ENCODE results near the gene FAT1.
A peak's percentile ranks its signal among the peaks of the same experiment; 100 is the strongest.

The FAT1 gene

DNA sequence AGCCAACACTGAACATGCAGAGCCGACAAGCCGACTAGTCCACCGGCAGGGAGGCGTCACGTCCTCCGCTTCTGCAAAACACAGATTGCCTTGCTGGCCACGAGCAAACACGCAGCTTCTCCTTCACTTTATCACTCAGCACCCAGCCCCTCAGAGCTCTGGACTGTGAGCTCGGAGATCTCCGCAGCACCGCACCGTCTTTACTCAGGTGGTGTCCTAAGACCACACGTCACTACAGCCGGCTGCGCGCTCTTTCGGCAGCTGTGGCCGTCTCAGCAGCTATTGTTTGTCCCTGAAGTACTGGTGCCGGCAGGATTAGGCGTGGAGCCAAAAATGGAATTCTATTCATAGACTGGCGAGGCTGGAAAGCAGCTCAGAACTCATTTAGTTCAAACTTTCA, 72.0 kb downstream of the FAT1 start:
- no peak for DNase-seq (ENCODE audit: low spot score)

DNA sequence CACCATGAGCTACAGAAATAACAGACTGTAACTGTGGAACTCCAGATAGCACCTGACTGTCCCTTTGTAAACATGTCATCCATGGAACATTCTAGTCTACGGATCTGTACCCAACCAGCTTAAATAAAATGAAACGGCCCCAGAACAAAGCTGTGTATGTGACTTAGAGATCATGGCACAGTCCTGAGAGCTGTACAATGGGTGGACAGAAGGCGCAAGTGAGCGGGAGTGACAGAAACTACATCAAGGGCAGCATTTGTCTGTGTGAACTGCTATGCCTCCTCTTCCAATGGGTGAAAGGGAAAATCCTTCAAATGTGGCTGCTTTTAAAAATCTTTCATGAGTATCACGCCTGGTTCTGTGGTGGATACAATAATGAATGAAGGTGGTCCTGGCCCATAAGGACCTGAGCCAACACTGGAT, 72.5 kb downstream of the FAT1 start:
- no peak for DNase-seq (ENCODE audit: low spot score)

DNA sequence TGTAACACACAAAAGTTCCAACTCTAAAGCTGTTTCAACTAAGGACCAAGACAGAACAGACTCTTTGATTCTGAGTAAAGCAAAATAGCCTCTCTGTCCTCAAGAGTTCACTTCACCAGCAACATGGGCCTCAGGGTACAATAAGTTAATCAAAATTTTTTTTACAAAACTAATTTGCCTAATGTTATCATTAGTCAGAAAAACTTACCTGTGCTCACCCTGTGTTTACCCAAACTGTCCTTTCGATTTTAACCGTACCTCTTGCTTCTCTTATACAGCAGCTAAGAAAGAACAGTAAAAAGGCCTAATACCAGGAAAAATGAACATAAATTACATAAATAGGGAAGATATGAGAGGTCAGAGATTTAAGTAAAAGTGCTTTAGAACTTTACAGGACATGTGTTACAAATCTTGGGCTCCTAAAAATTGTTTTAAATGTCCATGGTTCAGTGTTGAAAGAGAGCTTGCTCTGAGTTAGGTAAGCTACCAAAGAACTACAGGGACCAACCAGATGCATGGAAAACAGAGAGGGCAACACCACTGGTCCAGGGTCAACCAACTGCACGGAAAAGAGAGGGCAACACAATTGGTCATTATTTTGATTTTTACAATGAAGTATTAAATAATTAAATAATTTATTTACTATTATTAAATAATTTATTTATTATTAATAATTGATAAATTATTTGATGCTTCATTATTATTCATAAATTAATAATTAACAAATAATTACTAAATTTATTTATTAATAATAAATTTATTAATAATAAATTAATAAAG, 73.1 kb downstream of the FAT1 start:
- DNase-seq (ENCODE audit: low spot score): no peak

DNA sequence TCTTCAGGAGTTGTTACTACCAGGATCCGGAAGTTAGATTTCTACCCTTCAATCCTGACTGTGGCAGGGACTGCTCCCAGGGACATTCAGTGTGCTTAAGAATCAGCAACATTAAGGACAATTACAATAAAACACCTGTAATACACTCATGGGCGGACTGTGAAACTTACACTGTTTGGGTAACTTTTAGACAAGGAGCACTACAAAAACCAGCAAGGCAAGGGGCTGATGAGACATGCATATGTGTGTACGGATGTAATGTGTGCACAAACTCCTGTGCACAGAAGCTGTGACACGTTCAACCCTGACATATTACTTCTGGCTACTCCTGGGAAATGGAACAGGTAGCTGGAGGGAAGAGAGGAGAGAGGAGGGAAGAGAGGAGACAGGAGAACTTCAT, 75.8 kb downstream of the FAT1 start:
- no peak for DNase-seq (ENCODE audit: low spot score)

DNA sequence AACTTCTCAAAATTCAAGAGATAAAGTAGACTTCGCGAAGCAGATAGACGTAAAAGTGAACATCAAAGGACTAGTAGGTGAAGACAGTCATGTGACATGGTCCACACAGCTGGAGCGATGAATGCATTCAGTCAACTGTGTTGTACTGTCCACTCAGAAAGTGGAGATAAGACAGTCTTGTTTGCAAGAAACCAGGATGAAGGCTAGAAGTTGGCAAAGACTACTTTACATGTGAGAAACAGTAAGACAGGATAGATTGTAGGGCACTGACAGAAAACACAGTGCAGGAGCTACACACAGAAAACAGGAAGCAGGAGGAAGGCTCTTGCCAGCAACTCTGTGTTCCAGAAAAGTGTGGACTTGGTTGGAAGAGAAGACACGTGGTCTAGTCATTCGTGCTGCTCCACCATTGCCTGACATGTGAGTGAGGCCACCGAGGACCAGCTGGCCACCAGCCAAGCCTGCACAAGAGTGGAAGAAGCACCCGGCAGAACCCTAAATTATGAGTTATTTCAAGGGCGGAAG, 78.9 kb downstream of the FAT1 start:
- peak; percentile 33 for DNase-seq (ENCODE audit: low spot score)

DNA sequence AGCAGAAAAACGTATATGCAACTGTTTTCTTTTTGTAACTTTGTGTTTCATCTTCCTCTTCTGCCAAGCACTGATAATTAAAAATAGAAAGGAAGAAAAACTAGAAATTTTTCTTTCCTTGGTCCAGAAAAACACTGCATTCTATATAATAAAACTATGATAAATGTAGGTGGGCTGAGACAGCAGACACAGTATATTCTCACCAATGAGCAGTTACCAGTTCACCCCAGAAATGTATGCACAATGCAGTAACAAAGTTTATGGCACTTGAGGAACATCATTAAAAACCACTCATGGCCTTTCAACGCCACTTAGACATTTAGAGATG, 79.4 kb downstream of the FAT1 start:
- DNase-seq (ENCODE audit: low spot score): peak; percentile 15

DNA sequence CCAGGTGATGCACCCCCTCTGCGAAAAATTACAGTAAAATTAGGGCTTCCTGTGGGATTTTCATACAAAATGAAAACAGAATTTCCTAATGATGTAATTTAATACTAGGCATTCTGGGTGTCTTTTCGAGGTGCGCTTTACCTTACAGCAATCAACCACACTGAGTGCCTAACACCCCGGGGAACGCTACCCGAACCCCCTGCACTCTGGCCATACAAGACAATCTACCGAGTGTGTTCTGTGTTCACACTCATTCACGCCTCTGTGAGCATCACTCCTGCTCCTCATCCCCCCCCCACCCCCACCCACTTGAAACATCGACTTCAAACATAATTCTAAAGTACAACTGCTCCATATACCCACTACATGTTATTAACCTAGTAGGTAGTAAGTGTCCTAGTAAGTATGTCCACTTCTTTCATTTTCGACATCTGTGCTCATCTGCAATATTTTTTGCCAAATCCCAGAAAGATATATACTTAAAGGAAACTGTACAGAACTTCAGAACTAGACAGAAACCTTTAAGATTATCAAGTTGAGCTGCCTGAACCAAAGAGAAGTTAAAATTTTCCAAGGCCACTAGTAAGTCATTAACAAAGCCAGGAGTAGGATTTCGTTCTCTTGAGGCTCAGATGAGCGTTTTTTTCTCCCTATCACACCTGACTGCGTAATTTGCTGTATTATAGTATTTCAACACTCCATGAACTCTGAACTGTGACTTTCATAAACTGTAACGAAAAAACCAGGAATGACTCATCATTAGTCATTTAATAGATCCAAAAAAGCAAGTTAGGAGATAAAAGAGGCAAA, 80.0 kb downstream of the FAT1 start:
- peak; percentile 79 for DNase-seq (ENCODE audit: low spot score)

DNA sequence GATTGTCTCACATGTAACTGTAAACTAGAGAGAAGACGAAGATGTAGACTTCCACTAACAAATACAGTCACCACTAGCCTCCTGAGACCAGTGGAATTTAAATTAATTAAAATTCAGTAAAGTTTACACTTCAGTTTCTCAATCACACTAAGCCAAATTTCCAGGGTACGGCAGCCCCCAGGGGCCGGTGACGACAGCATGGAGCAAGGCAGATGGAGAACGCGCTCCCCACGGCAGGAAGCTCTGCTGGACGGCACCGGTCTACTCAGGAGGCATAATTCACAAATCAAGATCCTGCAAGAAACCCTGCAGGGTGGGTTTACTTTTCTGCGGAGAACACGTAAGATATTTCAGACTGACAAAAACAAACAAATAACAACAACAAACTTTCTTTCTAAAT, 80.7 kb downstream of the FAT1 start:
- DNase-seq (ENCODE audit: low spot score): no peak

DNA sequence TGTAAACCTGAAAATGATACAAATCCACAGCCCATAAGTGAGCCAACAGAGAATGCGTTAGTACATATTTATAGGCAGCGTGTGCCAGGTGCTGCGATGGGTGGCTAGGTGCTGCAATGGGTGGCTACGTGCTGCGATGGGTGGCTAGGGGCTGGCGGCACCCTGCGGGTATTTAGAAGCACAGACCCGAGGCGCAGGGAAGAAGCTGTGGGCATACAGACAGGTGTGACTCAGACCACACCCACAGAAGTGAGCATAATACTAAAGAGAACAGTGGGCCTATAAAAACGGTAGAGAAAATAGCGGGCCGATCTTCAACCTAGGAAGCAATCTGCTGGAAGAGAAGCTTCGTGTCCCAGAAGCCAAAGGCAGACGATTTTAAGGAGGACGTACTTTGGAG, 81.1 kb downstream of the FAT1 start:
- no peak for DNase-seq (ENCODE audit: low spot score)

DNA sequence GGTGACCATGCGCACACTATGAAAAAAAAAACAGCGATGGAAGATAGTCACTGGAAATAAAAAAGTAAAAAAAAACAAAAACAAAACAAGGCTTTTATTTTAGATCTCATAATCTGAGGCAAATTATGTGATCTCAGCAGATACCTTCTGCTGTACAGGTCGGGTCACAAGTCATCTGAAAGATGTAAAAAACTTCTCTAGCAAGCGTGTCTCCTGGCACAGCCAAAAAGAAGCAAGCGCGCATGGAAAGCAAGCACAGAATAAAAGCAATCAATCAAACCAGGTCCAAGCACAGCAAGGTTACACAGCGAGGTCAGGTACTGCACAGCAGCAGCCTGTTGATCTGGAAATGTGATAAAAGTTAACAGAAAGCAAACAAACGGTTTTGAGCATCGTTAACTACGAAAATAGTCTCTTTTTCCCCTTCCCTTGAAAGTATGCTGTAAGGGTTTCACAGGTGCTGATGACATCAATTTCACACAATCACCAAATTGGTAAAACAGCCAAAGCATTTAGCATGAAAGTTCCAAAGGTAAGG, 89.0 kb downstream of the FAT1 start:
- DNase-seq (ENCODE audit: low spot score): no peak

DNA sequence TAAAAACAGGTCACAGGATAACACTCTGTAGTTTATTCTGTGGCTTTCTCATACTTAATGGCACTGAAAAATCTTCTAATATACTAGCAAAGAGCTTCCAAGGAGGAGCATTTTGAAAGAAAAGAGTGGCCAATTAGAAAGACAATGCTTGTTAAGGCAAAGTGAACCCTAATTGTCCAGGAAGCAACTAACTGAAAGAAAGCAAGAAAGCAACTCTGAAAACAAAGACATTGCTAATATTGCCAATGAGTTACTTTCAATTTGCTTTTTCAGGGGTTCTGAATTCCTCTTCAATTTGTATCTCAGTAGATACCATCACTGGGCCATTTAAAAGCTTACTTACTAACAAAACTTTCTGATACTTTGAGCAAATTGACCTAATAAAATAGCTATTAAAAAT, 89.8 kb downstream of the FAT1 start:
- DNase-seq (ENCODE audit: low spot score): no peak

DNA sequence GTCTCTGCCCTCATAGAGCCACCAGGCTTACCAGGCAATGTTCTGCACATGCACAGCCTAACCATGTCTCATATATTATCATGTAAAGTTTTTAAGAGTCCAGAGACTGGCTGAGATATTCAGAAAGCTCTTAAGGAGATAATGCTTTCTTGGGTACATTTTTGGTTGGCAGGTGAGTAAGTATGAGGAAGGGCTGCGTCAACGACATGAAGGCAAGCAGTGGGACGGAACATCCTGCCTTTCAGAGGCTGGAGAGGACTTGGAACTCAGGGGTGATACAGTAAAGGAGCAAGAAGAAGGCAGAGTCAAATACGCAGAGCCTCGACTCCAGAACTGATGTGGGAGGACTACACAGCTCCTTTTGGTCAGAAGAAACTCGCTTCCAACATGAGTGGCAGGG, 93.5 kb downstream of the FAT1 start:
- no peak for DNase-seq (ENCODE audit: low spot score)

DNA sequence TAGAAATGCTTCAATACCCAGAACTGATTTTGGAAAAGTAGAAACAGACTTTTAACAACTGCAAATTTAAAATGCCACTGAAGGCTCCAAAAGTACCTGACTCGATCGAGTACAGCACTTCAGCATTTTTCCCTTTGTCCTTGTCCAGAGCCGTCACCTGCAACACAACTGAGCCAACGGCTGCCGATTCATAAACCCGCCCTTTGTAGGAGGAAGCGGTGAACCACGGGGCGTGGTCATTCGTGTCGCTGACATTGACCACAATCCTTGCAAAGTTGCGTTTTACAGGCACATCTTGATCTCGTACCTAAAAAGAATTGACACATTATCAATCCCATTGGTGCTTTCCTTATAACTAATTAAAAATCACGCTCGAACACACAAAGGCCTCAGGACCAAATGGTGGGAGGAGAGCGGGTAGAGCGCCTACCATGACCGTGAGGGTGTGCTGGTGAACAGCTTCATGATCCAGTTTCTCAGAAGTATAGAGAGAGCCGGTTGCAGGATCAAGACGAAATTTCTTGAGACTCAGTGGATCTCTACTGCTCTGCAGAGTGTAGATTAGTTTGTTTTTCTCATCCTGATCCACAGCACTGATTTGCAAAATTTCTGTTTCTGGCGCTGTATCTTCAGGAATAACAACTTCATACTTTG, 95.5 kb downstream of the FAT1 start:
- DNase-seq (ENCODE audit: low spot score): no peak

DNA sequence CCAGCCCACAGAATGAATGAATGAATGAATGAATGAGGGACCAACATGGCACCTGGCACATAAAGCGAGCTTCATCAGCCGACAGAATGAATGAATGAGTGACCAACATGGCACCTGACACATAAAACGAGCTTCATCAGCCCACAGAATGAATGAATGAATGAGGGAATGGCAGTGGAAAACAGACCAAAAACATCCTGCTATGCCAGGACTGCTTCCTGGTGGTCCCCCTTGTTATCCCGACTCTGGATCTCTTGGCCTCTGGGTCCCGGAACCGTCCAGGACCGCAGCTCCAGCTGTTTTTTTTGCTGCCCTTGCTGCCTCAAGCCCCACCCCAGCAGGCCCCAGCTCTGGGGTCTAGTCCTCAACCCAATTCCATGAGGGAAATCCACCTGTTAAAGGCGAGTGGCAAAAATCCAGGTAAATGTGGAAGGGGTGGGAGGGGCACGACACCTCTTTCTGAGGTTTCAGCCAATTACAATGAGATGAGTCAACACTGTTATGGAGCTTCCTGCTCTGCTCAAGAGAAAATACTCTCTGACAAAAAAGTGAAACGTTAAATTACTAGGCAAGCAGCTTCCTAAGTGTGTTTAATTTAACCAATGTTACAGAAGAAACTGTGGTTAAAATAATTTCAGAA, 96.3 kb downstream of the FAT1 start:
- no peak for DNase-seq (ENCODE audit: low spot score)

DNA sequence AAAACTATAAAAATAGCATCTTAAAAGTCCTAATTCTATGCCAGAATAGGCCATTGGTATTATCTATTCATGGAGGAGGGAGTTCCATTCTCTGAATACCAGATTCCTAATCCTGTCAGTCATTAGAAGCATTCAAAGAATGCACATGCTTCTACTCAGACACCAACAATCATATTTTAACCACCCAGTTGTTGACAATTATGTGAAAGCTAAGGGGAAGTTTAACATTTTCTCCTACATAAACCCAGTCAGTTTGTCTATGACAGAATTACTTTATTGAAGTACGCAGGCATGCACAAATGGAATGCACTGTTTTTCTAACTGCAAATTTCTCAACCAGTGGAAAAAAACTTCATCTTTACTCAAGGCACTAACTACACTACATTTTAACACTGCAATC, 98.7 kb downstream of the FAT1 start:
- DNase-seq (ENCODE audit: low spot score): peak; percentile 35

DNA sequence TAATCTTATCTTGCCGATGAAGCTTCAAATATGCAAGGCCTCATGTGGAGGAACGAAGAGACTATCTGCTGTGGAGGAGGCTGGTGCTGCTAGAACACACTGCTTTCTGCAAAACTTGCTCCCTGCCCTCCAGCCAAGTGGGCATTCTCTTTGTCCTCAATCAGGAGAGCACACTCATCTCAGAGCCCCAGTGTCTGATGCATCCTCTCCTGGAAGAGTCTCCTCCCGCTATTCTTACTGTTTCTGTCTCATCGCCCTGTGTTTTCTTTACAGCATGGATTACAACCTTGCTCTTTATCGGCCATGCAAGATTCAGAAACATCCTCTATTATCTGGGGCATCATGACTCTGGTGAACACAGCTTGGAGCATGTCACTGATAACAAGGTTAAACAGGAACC, 100.1 kb downstream of the FAT1 start:
- DNase-seq (ENCODE audit: low spot score): no peak

DNA sequence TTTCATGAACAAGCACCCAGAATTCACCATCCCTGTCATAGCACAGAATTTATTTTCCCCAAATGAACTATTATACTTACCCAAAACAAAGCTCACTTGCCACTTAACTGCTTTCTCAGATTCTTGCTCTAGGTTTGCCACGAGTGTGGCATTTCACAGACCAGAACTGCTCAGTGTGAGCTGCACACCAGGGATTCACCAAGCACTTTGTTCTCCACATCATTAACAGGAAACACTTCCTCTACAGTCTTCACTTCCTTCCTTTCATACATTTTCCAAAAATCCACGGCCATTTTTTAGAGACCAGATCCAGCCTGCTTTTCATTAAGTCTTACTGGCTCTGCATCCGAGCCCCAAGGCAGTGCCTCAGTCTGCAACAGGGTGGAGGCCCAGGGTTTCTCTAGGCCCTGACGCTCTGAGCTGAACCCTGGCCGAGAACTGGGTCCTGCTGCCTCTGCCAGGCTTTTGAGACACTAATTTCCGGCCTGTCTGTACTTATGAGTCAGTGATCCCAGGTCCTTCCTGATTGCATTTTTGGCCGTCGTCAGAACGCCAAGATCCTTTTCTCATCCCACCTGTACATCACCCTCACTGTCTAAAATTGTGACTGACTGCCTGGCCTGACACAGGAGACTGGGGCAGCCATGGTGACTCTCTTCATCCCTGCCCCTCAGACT, 100.7 kb downstream of the FAT1 start:
- no peak for DNase-seq (ENCODE audit: low spot score)

DNA sequence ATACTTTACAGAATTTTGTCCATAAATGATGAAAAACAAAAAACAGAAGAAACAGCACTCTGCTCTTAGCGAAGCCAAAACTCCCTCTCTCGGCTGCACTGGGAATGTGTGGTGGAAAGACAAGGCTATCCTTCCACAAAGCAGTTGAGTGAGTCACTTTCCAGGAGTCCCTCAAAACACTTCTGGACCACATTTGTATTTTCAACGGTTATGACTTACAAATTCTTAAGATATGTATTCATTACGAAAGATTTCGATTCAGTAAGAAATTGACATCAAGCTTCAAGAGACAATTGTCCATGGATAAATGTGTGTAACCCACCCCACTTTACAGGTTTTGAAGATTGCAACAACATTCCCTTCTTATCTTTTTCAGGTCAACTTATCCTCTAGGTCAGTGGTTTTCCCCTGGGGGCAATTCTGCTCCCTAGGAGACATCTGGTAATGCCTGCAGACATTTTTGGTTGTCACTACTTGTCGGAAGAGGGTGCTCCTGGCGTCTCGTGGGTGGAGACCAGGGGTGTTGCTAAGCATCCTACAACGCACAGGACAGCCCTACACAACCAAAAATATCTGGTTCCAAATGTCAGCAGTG, 101.6 kb downstream of the FAT1 start:
- DNase-seq (ENCODE audit: low spot score): no peak

DNA sequence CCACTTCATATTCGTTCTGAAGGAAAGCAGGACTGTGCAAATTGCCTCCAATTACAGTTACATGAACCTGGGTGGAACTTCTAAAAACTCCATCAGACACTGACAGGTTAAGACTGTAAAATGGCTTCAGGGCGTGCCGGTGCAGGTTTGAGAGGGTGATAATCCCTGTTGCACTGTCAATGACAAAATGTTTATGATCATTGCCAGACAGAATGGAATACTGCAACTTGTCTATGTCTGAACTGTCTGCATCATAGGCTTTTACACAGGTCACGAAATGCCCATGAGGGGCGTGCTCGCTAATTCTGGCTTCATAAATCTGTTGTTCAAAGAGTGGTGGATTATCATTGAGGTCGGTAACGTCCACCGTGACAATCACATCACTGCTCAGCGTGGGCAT, 104.6 kb downstream of the FAT1 start:
- DNase-seq (ENCODE audit: low spot score): no peak

DNA sequence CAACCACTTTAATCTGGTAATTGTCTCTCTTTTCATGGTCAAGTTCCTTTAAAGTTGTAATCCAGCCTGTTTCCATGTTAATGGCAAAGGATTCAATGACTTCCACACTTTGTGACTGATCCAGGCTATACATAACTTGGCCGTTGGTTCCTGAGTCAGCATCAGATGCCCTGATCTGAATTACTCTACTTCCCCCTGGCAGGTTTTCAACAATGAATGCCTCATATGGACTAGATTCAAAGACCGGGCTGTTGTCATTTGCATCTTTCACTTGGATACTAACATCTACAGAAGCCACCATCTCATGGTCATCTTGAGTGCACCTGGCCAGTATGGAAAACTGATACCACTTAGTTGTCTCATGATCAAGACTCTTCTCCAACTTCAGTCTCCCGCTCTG, 105.7 kb downstream of the FAT1 start:
- no peak for DNase-seq (ENCODE audit: low spot score)

DNA sequence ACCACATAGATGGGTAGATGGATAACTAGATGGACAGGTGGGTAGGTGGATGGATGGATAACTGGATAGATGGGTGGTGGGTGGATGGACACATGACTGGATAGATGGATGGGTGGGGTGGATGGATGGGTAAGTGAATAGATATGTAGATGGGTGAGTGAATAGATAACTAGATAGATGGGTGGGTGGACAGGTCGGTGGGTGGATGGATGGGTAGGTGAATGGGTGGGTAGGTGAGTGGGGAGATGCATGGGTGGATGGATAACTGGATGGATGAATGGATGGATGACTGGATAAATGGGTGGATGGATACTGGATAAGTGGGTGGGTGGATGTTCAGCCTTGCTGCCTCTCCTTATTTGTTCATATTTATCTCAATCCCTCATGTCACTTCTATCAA, 116.2 kb downstream of the FAT1 start:
- no peak for DNase-seq (ENCODE audit: low spot score)
